DMS114 treated with DMSO at 0.1 percent for 48 hours (cell line): ENCODE measurements around the gene CUX1.
"Not testable (repeated sequence)": the region's sequence is repeated elsewhere in the genome, so short reads cannot be mapped to it uniquely, and the experiment has no call there.

Source experiments
- DNase-seq: peaks from one replicate; lab custom pipeline; 2025; ENCODE audit not compliant: unreplicated experiment; lab: John Stamatoyannopoulos, UW

Gene CUX1

GRCh38 chr7:101913851-101914250, 96.4 kb downstream of the CUX1 start:
- DNase-seq, result no peak

GRCh38 chr7:101915000-101915399, 97.6 kb downstream of the CUX1 start:
- no peak for DNase-seq

- no peak for DNase-seq
Observed at GRCh38 chr7:101916041-101916800, 98.8 kb downstream of the CUX1 start.

- DNase-seq, result no peak
Observed at GRCh38 chr7:101916876-101917275, 99.5 kb downstream of the CUX1 start.

GRCh38 chr7:101917566-101917965, 100.1 kb downstream of the CUX1 start:
- DNase-seq, result no peak

- no peak for DNase-seq
Observed at GRCh38 chr7:101918426-101918825, 101.0 kb downstream of the CUX1 start.

- DNase-seq, result no peak
Observed at GRCh38 chr7:101919363-101920115, 102.1 kb downstream of the CUX1 start.

- DNase-seq, result no peak
Observed at GRCh38 chr7:101921061-101921460, 103.6 kb downstream of the CUX1 start.

GRCh38 chr7:101921546-101922489, 104.4 kb downstream of the CUX1 start:
- DNase-seq, result not testable (repeated sequence)

GRCh38 chr7:101922631-101923601, 105.5 kb downstream of the CUX1 start:
- DNase-seq, result no peak

GRCh38 chr7:101923602-101923985, 106.2 kb downstream of the CUX1 start:
- no peak for DNase-seq

GRCh38 chr7:101924171-101924570, 106.7 kb downstream of the CUX1 start:
- no peak for DNase-seq

GRCh38 chr7:101926265-101926664, 108.8 kb downstream of the CUX1 start:
- DNase-seq, result no peak

GRCh38 chr7:101927389-101927788, 110.0 kb downstream of the CUX1 start:
- DNase-seq, result no peak

- DNase-seq, result no peak
Observed at GRCh38 chr7:101927802-101928201, 110.4 kb downstream of the CUX1 start.

GRCh38 chr7:101929256-101929655, 111.8 kb downstream of the CUX1 start:
- DNase-seq, result no peak

- DNase-seq, result not testable (repeated sequence)
Observed at GRCh38 chr7:101929911-101930310, 112.5 kb downstream of the CUX1 start.

- no peak for DNase-seq
Observed at GRCh38 chr7:101932083-101932482, 114.7 kb downstream of the CUX1 start.

GRCh38 chr7:101933028-101933427, 115.6 kb downstream of the CUX1 start:
- DNase-seq, result no peak

- DNase-seq, result no peak
Observed at GRCh38 chr7:101933688-101934121, 116.3 kb downstream of the CUX1 start.
